HFFc6 (cell line): ENCODE data around the gene GLI1. TPM values are rescaled to one million over a fixed set of nuclear protein-coding genes. Genes with fewer than 3 reads are reported as not detected.

Experiments
- DNase-seq: peaks from one replicate; pipeline ENCODE4 v3.0.0-alpha.2; 2018
- H3K27ac Mint-ChIP-seq: 2 replicates; pipeline ENCODE4 v1.8.0; 2020; ENCODE audit warnings: mild to moderate bottlenecking, mixed read lengths
- H3K27me3 Mint-ChIP-seq: 2 replicates; pipeline ENCODE4 v1.8.0; 2021; ENCODE audit warnings: mild to moderate bottlenecking, moderate library complexity, mixed read lengths; ENCODE audit not compliant: insufficient read depth
- H3K36me3 Mint-ChIP-seq: 2 replicates; pipeline ENCODE4 v1.8.0; 2021; ENCODE audit warnings: low read depth, mixed read lengths
- H3K4me1 Mint-ChIP-seq: 2 replicates; pipeline ENCODE4 v1.8.0; 2020; ENCODE audit warnings: low read depth, mixed read lengths
- H3K4me3 Mint-ChIP-seq: 2 replicates; pipeline ENCODE4 v1.8.0; 2020; ENCODE audit warnings: mild to moderate bottlenecking, moderate library complexity, mixed read lengths
- H3K9me3 Mint-ChIP-seq: 2 replicates; pipeline ENCODE4 v1.8.0; 2020; ENCODE audit warnings: mild to moderate bottlenecking, mixed read lengths
- CTCF ChIP-seq: fragments of 200-600 bp; sonication (generic); IDR thresholded peaks from 2 replicates; pipeline ENCODE4 v1.5.0; 2021; ENCODE audit warnings: antibody characterized with exemption, mild to moderate bottlenecking
- total RNA-seq, 6 experiments: library from RNA; stranded (reverse); fragmentation: NEBNext Ultra II Directional; extraction: Animal tissue kit (Norgen Biotek cat#: 25700); gene quantifications; 2 replicates in 1 of 6; 3 replicates in 5 of 6; pipeline ENCODE4 v1.2.3, GENCODE V29; 2021

GLI1 gene
- total RNA-seq, 6 experiments from 2014 or later = 3.9 to 5.8 (median 4.6) TPM

- no peaks in the 10 kb centered on the region for H3K9me3 Mint-ChIP-seq
- H3K36me3 Mint-ChIP-seq = no peaks in the 10 kb centered on the region
- H3K27me3 Mint-ChIP-seq = peaks cover 6% of the 10 kb centered on the region
- H3K4me3 Mint-ChIP-seq = no peak overlapping the region; the same call in 1 of the 2 replicates
- no peak overlapping the region for H3K27ac Mint-ChIP-seq
- TF ChIP-seq CTCF = no peak
- H3K4me1 Mint-ChIP-seq = peaks cover 73% of the 10 kb centered on the region
- no peak for DNase-seq
Measured at GRCh38 chr12:57455374-57456144, 4.0 kb upstream of the GLI1 start.

GRCh38 chr12:57456145-57456700 lies 3.4 kb upstream of the GLI1 start:
- no peak overlapping the region for H3K27ac Mint-ChIP-seq
- no peak overlapping the region; the same call in 1 of the 2 replicates for H3K4me3 Mint-ChIP-seq
- TF ChIP-seq CTCF = peak; percentile 84
- peaks cover 6% of the 10 kb centered on the region for H3K27me3 Mint-ChIP-seq
- H3K9me3 Mint-ChIP-seq = no peaks in the 10 kb centered on the region
- H3K4me1 Mint-ChIP-seq = peaks cover 70% of the 10 kb centered on the region
- peak; percentile 36 for DNase-seq
- H3K36me3 Mint-ChIP-seq = no peaks in the 10 kb centered on the region

GRCh38 chr12:57456737-57457490 lies 2.7 kb upstream of the GLI1 start:
- Mint-ChIP-seq H3K9me3 (no peaks in the 10 kb centered on the region), H3K4me1 (peaks cover 64% of the 10 kb centered on the region), H3K4me3 (no peak overlapping the region), H3K27ac (no peak overlapping the region), H3K27me3 (peaks cover 6% of the 10 kb centered on the region), H3K36me3 (no peaks in the 10 kb centered on the region)
- no peak for DNase-seq
- no peak for TF ChIP-seq CTCF

- peaks cover 61% of the 10 kb centered on the region for H3K4me1 Mint-ChIP-seq
- DNase-seq = no peak
- peak overlapping the region; percentile 93 for H3K4me3 Mint-ChIP-seq
- TF ChIP-seq CTCF = no peak
- no peaks in the 10 kb centered on the region for H3K9me3 Mint-ChIP-seq
- peaks cover 10% of the 10 kb centered on the region for H3K27me3 Mint-ChIP-seq
- peak overlapping the region; percentile 95 for H3K27ac Mint-ChIP-seq
- no peaks in the 10 kb centered on the region for H3K36me3 Mint-ChIP-seq
Measured at GRCh38 chr12:57458665-57459054, 925 bp upstream of the GLI1 start.

GRCh38 chr12:57459055-57459749 lies 383 bp upstream of the GLI1 start:
- TF ChIP-seq CTCF = peak; percentile 96
- Mint-ChIP-seq H3K36me3 (no peaks in the 10 kb centered on the region), H3K27ac (peak overlapping the region; percentile 95), H3K4me3 (peak overlapping the region; percentile 93), H3K9me3 (no peaks in the 10 kb centered on the region), H3K27me3 (peaks cover 10% of the 10 kb centered on the region), H3K4me1 (peaks cover 61% of the 10 kb centered on the region)
- DNase-seq = peak; percentile 95
